GM12801 (cell line): ENCODE measurements around the gene SERPINB7.

Source experiments
- TF ChIP-seq, protein P1 (sequence below): IDR thresholded peaks from one replicate; pipeline ENCODE4 v1.5.1; 2011; ENCODE audit warnings: control low read depth; ENCODE audit not compliant: insufficient read length; ENCODE audit errors: extremely low read depth

The SERPINB7 gene

DNA sequence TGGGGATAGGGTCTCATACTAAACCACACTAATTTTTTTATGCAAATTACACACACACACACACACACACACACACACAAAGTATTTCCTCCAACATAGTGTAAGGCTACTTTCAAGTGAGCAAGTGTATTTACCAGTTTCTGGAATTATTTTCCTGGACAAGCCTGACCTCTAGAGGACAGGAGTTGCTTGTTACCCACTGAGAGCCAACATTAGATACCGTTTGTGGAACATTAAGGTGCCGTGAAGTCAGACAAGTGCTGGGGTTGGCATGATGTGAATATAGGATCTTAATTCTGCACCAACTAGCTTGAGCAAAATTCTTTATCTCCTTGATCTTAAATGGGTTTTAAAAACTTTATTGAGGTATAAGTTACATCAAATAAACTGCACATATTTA lies 72.9 kb downstream of the SERPINB7 start:
- TF ChIP-seq, protein P1, sequence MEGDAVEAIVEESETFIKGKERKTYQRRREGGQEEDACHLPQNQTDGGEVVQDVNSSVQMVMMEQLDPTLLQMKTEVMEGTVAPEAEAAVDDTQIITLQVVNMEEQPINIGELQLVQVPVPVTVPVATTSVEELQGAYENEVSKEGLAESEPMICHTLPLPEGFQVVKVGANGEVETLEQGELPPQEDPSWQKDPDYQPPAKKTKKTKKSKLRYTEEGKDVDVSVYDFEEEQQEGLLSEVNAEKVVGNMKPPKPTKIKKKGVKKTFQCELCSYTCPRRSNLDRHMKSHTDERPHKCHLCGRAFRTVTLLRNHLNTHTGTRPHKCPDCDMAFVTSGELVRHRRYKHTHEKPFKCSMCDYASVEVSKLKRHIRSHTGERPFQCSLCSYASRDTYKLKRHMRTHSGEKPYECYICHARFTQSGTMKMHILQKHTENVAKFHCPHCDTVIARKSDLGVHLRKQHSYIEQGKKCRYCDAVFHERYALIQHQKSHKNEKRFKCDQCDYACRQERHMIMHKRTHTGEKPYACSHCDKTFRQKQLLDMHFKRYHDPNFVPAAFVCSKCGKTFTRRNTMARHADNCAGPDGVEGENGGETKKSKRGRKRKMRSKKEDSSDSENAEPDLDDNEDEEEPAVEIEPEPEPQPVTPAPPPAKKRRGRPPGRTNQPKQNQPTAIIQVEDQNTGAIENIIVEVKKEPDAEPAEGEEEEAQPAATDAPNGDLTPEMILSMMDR = no peak

DNA sequence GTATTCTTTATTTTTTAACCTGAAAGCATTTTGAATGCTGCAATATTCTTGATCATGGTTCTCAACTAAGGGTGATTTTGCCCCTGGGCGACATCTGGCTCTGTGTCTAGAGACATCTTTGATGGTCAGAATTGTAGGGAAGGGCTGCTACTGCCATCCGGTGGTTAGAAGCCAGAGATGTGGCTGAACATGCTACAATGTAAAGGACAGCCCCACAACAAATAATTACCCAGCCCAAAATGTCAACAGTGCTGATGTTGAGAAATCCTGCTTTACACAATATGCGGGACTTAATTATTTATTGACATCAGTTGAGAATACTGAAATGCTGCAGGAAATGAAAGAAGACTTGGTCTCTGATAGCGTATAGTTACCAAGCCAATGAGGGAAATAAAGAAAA lies 74.8 kb downstream of the SERPINB7 start:
- TF ChIP-seq, protein P1 = no peak

DNA sequence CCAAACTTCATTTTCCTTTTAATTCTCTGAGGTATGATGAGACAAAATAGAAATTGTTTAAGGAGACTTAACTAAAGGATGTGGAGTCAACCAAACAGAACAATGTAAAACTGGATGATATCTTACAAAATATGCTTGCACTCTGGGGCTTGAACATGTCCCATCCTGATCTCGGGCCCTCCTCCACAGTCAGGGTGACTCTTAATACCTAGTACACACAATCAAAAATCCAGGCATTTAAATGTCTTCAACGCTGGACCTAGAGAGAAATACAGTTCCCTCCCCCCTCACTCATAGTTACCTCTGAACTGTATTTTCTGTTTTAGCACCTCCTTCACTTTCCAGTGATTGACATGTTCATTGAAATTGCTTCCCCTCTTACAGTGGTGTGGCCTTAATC lies 75.4 kb downstream of the SERPINB7 start:
- TF ChIP-seq, protein P1 = no peak
